K562 (cell line): ENCODE measurements around the gene PPL.

Experiments
- LARP7 ChIP-seq: fragments of 450-650 bp; IDR thresholded peaks from 2 replicates; pipeline ENCODE4 v1.6.1; 2016
- MAFF ChIP-seq: IDR thresholded peaks from 2 replicates; pipeline ENCODE4 v1.6.1; 2012; ENCODE audit warnings: low read length, improper control_type of control experiment
- NR3C1 ChIP-seq: sonication (generic); formaldehyde crosslinking; IDR thresholded peaks from 2 replicates; pipeline ENCODE4 v1.8.1; 2022; ENCODE audit warnings: missing genetic modification reagents
- RAD21 ChIP-seq, 2 experiments: fragments of 250-450 bp in 1 of 2; fragments of 450-650 bp in 1 of 2; sonication (Bioruptor Pico) in 1 of 2; formaldehyde crosslinking in 1 of 2; IDR thresholded peaks in 1 of 2; conservative IDR thresholded peaks in 1 of 2; 2 replicates each; pipeline versions ENCODE4 v1.4.0 to v1.8.0; 2020 to 2022; ENCODE audit warnings: mild to moderate bottlenecking in 2 of 2, moderate library complexity in 1 of 2
- SMC3 ChIP-seq: conservative IDR thresholded peaks from 2 replicates; pipeline ENCODE4 v1.6.1; 2011; ENCODE audit warnings: low read depth, low read length, improper control_type of control experiment; ENCODE audit not compliant: insufficient read depth
- ZNF644 ChIP-seq: fragments of 200-800 bp; sonication (Bioruptor generic); IDR thresholded peaks from 2 replicates; pipeline ENCODE4 v1.6.1; 2016; ENCODE audit warnings: low read depth, missing genetic modification characterization, missing compliant biosample characterization
- TF ChIP-seq, protein P1 (sequence below), 3 experiments: IDR thresholded peaks in 2 of 3; conservative IDR thresholded peaks in 1 of 3; 2 replicates each; pipeline ENCODE4 v1.5.1; 2011 to 2012; ENCODE audit warnings: low read length in 3 of 3, mild to moderate bottlenecking in 3 of 3, control low read depth in 2 of 3, improper control_type of control experiment in 1 of 3, inconsistent platforms in 1 of 3, low read depth in 1 of 3, mixed read lengths in 1 of 3, moderate library complexity in 1 of 3; ENCODE audit not compliant: insufficient read depth in 2 of 3
- TF ChIP-seq, protein P2 (sequence below), 2 experiments: fragments of 450-650 bp; formaldehyde crosslinking in 1 of 2; IDR thresholded peaks; 2 replicates each; pipeline versions ENCODE4 v1.4.0 to v1.6.1; 2014 to 2020; ENCODE audit warnings: mild to moderate bottlenecking in 2 of 2, borderline replicate concordance in 1 of 2, low read depth in 1 of 2

DNA sequence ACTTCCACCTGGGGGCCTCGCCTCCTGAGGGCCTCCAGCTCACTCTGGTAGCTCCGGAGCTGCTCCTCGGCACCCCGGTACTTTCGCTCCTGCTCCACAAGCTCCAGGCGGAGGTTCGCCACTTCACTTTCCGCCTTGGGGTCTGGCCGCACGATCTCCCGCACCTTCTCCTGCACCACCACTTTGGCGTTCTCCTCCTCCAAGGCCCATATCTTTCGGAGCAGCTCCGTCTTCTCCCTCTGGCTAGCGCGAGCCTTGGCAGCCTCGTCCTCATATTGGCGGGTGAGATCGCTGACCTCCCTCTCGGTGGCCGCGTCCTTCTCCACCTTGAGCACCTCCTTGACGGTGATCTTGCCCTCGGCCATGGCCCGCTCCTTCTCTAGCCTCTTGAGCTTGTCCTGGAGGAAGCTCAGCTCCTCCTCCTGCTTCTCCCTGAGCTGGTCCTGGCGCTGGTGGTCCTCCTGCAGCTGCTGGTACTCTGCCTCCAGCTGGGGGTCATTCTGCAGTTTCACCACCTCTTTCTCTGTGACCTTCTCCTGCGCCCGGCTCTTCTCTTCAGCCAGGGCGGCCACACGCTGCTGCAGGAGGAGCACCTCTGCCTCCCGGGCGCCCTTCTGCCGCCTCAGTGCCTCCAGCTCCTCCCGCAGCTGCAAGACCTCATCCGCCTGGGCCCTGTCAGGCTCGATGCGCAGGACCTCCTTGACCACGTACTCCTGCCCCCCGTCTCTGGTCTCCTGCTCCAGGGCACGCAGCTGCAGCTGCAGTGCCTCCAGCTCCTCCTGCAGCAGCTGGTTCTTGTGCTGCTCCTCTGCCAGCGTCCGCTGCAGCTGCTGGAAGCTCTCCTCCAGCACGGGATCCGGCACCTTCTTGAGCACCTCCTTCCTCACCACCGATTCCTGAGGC lies 51.7 kb downstream of the PPL start:
- no peak for TF ChIP-seq SMC3
- TF ChIP-seq MAFF = no peak
- TF ChIP-seq NR3C1 = no peak
- TF ChIP-seq ZNF644 (tag) = no peak
- TF ChIP-seq, protein P1, sequence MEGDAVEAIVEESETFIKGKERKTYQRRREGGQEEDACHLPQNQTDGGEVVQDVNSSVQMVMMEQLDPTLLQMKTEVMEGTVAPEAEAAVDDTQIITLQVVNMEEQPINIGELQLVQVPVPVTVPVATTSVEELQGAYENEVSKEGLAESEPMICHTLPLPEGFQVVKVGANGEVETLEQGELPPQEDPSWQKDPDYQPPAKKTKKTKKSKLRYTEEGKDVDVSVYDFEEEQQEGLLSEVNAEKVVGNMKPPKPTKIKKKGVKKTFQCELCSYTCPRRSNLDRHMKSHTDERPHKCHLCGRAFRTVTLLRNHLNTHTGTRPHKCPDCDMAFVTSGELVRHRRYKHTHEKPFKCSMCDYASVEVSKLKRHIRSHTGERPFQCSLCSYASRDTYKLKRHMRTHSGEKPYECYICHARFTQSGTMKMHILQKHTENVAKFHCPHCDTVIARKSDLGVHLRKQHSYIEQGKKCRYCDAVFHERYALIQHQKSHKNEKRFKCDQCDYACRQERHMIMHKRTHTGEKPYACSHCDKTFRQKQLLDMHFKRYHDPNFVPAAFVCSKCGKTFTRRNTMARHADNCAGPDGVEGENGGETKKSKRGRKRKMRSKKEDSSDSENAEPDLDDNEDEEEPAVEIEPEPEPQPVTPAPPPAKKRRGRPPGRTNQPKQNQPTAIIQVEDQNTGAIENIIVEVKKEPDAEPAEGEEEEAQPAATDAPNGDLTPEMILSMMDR (IDR thresholded peaks at IDR 0.05 in 2 of 3, conservative IDR thresholded peaks at IDR 0.05 in 1 of 3; ENCODE audit: insufficient read depth in 2 of 3, low read depth in 1 of 3, low read length in 3 of 3) = no peak
- no peak for TF ChIP-seq LARP7
- no peak for TF ChIP-seq RAD21 (CRISPR knock-in tag; conservative IDR thresholded peaks at IDR 0.05 in 1 of 2, IDR thresholded peaks at IDR 0.05 in 1 of 2)
- TF ChIP-seq, protein P2, sequence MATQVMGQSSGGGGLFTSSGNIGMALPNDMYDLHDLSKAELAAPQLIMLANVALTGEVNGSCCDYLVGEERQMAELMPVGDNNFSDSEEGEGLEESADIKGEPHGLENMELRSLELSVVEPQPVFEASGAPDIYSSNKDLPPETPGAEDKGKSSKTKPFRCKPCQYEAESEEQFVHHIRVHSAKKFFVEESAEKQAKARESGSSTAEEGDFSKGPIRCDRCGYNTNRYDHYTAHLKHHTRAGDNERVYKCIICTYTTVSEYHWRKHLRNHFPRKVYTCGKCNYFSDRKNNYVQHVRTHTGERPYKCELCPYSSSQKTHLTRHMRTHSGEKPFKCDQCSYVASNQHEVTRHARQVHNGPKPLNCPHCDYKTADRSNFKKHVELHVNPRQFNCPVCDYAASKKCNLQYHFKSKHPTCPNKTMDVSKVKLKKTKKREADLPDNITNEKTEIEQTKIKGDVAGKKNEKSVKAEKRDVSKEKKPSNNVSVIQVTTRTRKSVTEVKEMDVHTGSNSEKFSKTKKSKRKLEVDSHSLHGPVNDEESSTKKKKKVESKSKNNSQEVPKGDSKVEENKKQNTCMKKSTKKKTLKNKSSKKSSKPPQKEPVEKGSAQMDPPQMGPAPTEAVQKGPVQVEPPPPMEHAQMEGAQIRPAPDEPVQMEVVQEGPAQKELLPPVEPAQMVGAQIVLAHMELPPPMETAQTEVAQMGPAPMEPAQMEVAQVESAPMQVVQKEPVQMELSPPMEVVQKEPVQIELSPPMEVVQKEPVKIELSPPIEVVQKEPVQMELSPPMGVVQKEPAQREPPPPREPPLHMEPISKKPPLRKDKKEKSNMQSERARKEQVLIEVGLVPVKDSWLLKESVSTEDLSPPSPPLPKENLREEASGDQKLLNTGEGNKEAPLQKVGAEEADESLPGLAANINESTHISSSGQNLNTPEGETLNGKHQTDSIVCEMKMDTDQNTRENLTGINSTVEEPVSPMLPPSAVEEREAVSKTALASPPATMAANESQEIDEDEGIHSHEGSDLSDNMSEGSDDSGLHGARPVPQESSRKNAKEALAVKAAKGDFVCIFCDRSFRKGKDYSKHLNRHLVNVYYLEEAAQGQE (IDR thresholded peaks at IDR 0.05; ENCODE audit: borderline replicate concordance) = no peak
- TF ChIP-seq, protein P2 (CRISPR knock-in tag; IDR thresholded peaks at IDR 0.05; ENCODE audit: low read depth) = no peak
